NCI-H1092 treated with DMSO at 0.1 percent for 48 hours (cell line): Measurements from ENCODE around the gene GYG1.

Experiments used
- DNase-seq: peaks from one replicate; lab custom pipeline; 2025; lab: John Stamatoyannopoulos, UW

Gene GYG1

GRCh38 chr3:148991219-148992026, at the start of gene GYG1:
Gene GYG1 (plus strand): TSS chr3:148991540. CDS start chr3:148991641, 101 bp downstream.
- peak; percentile 72 for DNase-seq

GRCh38 chr3:148943506-148944205, 47.7 kb upstream of the GYG1 start:
- DNase-seq: peak; percentile 73

- DNase-seq: no peak
Observed at GRCh38 chr3:148945116-148945515, 46.2 kb upstream of the GYG1 start.

- no peak for DNase-seq
Observed at GRCh38 chr3:148948913-148949657, 42.3 kb upstream of the GYG1 start.

- DNase-seq: no peak
Observed at GRCh38 chr3:148950806-148951205, 40.5 kb upstream of the GYG1 start.

GRCh38 chr3:148951599-148952361, 39.6 kb upstream of the GYG1 start:
- DNase-seq: no peak

GRCh38 chr3:148953094-148953493, 38.2 kb upstream of the GYG1 start:
- DNase-seq: no peak

- no peak for DNase-seq
Observed at GRCh38 chr3:148954981-148955380, 36.4 kb upstream of the GYG1 start.

- peak; percentile 54 for DNase-seq
Observed at GRCh38 chr3:148955544-148956346, 35.6 kb upstream of the GYG1 start.

- no peak for DNase-seq
Observed at GRCh38 chr3:148957586-148957985, 33.8 kb upstream of the GYG1 start.

- no peak for DNase-seq
Observed at GRCh38 chr3:148958696-148959095, 32.6 kb upstream of the GYG1 start.

GRCh38 chr3:148962513-148962912, 28.8 kb upstream of the GYG1 start:
- no peak for DNase-seq

GRCh38 chr3:148964809-148965208, 26.5 kb upstream of the GYG1 start:
- no peak for DNase-seq

GRCh38 chr3:148968321-148968720, 23.0 kb upstream of the GYG1 start:
- DNase-seq: no peak

GRCh38 chr3:148970271-148970670, 21.1 kb upstream of the GYG1 start:
- no peak for DNase-seq

- DNase-seq: no peak
Observed at GRCh38 chr3:148971401-148972163, 19.8 kb upstream of the GYG1 start.

- no peak for DNase-seq
Observed at GRCh38 chr3:148974726-148975125, 16.6 kb upstream of the GYG1 start.

- DNase-seq: no peak
Observed at GRCh38 chr3:148975248-148975647, 16.1 kb upstream of the GYG1 start.

- DNase-seq: no peak
Observed at GRCh38 chr3:148975696-148976095, 15.6 kb upstream of the GYG1 start.

- no peak for DNase-seq
Observed at GRCh38 chr3:148981273-148981672, 10.1 kb upstream of the GYG1 start.
